NCI-H2081 treated with DMSO at 0.1 percent for 48 hours (cell line): ENCODE measurements around the gene RICTOR.
"Not testable (repeated sequence)": the region's sequence is repeated elsewhere in the genome, so short reads cannot be mapped to it uniquely, and the experiment has no call there.

ENCODE experiments used
- DNase-seq: peaks from one replicate; lab custom pipeline; 2025; lab: John Stamatoyannopoulos, UW

RICTOR gene

DNA sequence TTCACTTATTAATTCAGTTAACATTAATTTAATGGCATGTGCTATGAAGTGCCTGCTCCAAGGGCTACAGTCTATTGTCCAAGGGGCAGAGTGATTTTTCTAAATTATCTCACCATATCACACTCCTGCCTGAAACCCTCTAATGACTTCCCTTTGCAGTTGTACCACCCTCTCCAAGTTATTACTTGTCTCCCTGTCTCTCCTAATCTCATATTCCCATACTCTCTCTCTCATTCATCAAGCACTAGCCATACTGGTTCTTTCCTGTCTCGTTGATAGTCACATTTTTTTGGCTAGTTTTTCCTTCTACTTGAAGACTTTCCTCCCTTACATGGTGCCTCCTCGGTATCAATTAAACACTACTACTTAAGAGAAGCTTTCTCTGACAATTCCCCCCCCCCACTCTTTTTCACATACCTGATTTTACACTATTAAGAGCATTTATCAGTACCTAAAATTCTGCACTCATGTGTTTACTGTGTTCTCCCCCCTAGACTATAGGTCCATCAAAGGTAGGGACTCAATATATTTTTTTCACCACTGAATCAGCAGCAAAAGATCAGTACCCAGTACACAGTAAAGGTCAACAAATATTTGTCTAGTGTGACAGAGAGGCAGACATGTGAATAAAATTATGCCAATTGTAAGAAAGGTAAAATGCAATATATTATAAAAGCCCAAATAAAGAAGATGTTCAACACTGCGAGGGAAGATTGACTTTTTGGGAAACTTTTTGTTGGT is 19.0 kb downstream of the RICTOR start:
- DNase-seq: no peak

GRCh38 chr5:39053189-39053588 is 21.0 kb downstream of the RICTOR start:
- no peak for DNase-seq

DNA sequence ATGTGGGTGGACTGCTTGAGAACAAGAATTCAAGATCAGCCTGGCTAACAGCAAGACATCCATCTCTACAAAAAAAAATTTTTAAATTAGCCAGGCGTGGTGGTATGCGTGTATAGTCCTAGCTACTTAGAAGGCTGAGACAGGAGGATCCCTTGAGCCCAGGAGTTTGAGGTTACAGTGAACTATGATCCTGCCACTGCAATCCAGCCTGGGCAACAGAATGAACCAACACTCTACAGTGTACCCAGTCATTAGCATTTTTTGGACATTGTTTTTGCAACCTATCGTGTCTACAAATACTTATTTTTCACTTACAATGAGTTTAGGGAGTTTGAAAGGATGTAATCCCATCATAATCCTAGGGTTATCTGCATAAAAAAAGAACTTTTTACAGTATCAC is 22.1 kb downstream of the RICTOR start:
- no peak for DNase-seq

GRCh38 chr5:39049315-39049714 is 24.9 kb downstream of the RICTOR start:
- DNase-seq: no peak

DNA sequence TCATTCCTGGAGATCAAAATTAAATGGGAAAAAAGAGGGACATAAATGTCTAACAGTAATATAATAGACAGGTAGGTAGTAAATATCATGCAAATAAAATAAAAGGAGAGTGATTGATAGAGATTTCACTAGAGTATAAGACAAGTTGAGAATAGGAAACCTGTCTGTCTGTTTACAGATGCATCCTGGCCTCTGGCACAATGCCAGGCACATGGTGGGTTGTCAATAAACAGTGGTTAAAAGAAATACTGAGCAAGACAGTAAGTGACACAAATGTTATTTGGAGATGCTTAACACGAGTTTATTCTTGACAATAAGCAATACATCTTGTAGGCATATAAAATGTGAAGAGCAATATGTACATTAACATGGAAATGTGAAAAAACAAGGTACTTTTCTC is 33.3 kb downstream of the RICTOR start:
- no peak for DNase-seq

GRCh38 chr5:39034493-39034892 is 39.7 kb downstream of the RICTOR start:
- not testable (repeated sequence) for DNase-seq

DNA sequence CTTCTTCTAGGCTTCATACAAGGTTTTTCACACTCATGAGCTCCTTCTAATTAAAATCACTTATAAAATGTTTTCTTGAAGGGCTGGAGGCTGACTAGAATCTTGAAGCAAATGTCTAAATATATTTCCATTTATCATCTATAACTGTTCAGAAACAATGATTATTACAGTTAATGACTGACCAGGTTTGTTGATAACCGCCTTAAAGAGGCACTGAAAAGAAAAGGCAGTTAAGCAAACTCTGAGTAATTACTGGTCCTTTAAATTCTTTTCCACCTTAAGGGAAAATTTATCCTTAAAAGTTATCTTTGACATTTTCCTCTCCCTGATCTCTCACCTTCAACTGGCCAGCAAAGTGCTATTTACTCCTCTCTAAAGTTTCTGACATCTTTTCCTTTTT is 43.2 kb downstream of the RICTOR start:
- no peak for DNase-seq

DNA sequence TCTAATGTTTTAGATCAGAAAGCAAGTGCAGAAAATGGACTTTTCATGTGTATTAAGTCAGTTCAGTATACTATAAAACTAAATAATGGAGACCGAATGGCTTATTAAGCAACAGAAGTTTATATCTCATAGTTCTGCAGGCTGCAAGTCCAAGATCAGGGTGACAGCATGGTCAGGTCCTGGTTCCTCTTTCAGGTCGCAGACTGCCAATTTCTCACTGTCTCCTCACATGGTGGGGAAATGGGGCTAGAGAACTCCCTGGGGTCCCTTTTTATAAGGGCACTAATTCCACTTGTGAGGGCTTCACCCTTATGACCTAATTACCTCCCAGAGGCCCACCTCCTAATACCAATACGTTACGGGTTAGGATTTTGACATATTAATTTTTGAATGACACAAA is 48.7 kb downstream of the RICTOR start:
- DNase-seq: no peak

DNA sequence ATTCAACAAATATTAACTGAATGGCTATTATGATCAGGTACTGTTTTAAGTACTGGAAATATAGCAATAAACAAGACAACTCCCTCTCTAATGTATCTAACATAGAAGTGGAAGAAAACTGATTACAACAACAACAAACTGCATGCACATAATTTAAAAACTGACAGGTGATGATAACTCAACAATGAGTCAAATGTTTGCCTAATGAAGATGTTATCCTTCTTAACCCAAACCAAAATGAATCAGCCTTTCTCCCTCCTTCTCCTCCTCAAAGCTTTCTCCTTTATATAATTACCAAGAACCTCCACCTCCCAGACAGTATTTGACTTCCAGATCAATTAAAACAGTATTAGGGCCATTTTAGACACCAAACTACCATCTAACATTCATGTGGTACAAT is 49.3 kb downstream of the RICTOR start:
- no peak for DNase-seq

DNA sequence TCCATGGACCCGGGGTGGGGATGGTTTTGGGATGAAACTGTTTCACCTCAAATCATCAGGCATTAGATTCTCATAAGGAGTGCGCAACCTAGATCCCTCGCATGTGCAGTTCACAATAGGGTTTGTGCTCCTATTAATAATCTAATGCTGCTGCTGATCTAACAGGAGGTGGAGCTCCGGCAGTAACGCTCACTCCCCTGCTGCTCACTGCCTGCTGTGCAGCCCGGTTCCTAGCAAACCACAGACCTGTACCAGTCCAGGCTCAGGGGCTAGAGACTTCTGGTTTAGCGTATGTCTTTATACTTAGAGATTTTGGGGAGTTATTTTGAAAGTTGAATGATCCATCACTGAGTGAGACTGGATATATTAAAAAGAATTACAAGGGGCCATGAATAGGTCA is 50.2 kb downstream of the RICTOR start:
- no peak for DNase-seq

- DNase-seq: no peak
These were observed 51.1 kb downstream of the RICTOR start for GRCh38 chr5:39023121-39023520.

GRCh38 chr5:39022151-39022550 is 52.0 kb downstream of the RICTOR start:
- no peak for DNase-seq

DNA sequence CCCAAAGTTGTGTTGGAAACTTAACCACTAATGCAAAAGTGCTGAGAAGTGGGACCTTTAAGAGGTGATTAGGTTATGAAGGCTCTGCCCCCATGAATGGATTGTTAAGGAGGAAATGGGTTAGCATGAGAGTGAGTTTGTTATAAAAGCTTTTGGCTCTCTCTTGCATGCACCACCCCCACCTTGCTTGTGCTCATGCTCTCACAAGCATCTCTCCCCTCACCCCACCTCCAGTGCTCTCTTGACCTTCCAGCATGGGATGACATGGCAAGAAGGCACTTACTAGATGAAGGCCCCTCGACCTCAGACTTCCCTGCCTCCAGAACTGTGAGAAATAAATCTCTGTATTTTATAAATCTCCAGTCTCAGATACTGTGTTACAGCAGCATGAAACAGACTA is 52.8 kb downstream of the RICTOR start:
- DNase-seq: no peak

- DNase-seq: no peak
These were observed 53.7 kb downstream of the RICTOR start for GRCh38 chr5:39020458-39020857.

GRCh38 chr5:39019254-39019653 is 54.9 kb downstream of the RICTOR start:
- no peak for DNase-seq

DNA sequence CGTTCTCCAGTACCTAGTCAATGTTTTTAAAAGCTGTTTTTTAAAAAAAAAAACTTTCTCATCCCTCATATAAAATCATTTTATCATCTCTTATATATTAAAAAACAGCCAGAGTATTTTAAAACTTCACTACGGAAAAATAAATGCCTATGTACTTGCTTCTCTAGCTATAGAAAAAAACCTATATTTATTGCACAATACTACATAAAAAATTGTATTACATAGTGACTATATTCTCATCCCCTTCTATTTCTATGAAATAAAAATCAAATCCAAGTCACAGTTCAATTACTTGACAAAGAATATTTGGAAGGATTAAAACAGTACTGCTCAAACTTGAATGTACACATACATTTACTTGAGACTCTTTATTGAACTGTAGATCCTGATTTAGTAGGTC is 56.7 kb downstream of the RICTOR start:
- DNase-seq: no peak

- no peak for DNase-seq
These were observed 57.5 kb downstream of the RICTOR start for GRCh38 chr5:39016587-39017275.

GRCh38 chr5:39015743-39016586 is 58.2 kb downstream of the RICTOR start:
- DNase-seq: no peak

GRCh38 chr5:39014561-39014960 is 59.6 kb downstream of the RICTOR start:
- no peak for DNase-seq

DNA sequence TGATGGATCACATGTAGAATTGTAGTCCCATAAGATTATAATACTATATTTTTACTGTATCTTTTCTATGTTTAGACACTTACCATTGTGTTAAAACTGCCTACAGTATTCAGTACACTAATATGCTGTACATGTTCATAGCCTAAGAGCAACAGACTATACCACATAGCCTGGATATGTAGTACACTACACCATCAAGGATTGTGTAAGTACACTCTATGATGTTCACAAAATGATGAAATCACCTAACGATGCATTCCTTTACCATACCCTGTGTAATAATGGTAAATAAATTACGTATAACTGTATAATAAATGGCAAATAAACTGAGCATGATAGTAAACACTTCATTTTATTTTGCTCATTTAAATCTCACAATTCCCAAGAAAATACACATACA is 60.3 kb downstream of the RICTOR start:
- no peak for DNase-seq

DNA sequence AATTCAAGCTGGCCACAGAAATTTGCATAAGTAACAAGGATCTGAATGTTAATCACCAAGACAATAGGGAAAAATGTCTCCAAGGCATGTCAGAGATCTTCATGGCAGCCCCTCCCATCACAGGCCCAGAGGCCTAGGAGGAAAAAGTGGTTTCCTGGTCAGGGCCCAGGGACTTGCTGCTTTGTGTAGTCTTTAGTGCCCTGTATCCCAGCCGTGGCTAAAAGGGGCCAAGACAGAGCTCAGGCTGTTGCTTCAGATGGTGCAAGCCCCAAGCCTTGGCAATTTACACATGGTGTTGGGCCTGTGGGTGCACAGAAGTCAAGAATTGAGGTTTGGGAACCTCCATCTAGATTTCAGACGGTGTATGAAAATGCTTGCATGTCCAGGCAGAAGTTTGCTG is 63.2 kb downstream of the RICTOR start:
- not testable (repeated sequence) for DNase-seq

GRCh38 chr5:39009981-39010380 is 64.2 kb downstream of the RICTOR start:
- no peak for DNase-seq

DNA sequence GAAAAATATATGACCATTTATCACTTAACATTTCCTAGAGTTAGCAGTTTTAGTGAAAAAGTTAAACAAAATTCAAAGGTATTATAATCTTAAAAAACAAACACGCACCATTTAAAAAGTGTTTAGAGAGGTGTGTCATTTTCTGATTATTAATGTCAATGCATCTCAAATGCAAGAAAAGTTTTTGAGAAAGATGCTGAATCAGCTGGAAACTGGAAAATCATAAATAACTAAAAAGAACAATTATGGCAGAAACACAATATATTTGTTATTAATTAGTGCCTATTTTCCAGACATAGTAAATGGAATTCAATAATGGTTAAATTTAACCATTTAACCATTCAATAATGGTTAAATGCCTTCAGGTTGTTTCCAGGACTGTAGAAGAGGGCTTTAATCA is 64.9 kb downstream of the RICTOR start:
- DNase-seq: no peak
